GM23248 (cell line): ENCODE results near the gene TRPM2. TPM values are rescaled to one million over a fixed set of nuclear protein-coding genes. Genes with fewer than 3 reads are reported as not detected.

Experiments
- DNase-seq: peaks from one replicate; pipeline ENCODE4 v3.0.0-alpha.2; 2015
- H2AFZ ChIP-seq: fragments of 200-600 bp; sonication (generic); 2 replicates; pipeline ENCODE4 v1.6.1; 2016; ENCODE audit warnings: antibody characterized with exemption
- H3F3A ChIP-seq: fragments of 200-600 bp; sonication (generic); 2 replicates; pipeline ENCODE4 v1.6.1; 2016; ENCODE audit warnings: mild to moderate bottlenecking, antibody characterized with exemption, mixed run types; ENCODE audit not compliant: insufficient read depth
- H3K27ac ChIP-seq: fragments of 200-600 bp; sonication (generic); 2 replicates; pipeline ENCODE4 v1.5.1; 2016; ENCODE audit warnings: mild to moderate bottlenecking
- H3K27me3 ChIP-seq: fragments of 200-600 bp; sonication (generic); replicated peaks from 2 replicates; pipeline ENCODE4 v1.6.1; 2016; ENCODE audit warnings: mild to moderate bottlenecking; ENCODE audit not compliant: insufficient read depth
- H3K36me3 ChIP-seq: fragments of 200-600 bp; sonication (generic); 2 replicates; pipeline ENCODE4 v1.6.1; 2016; ENCODE audit warnings: low read depth, mild to moderate bottlenecking
- H3K4me1 ChIP-seq: fragments of 200-600 bp; sonication (generic); 2 replicates; pipeline ENCODE4 v1.6.1; 2016; ENCODE audit warnings: mild to moderate bottlenecking; ENCODE audit not compliant: insufficient read depth
- H3K4me2 ChIP-seq: fragments of 200-600 bp; sonication (generic); one replicate; pipeline ENCODE4 v1.6.1; 2016; ENCODE audit warnings: mild to moderate bottlenecking; ENCODE audit not compliant: unreplicated experiment
- H3K4me3 ChIP-seq: fragments of 200-600 bp; sonication (generic); 2 replicates; pipeline ENCODE4 v1.5.1; 2016; ENCODE audit warnings: mild to moderate bottlenecking
- H3K79me2 ChIP-seq: fragments of 200-600 bp; sonication (generic); 2 replicates; pipeline ENCODE4 v1.6.1; 2016; ENCODE audit warnings: mild to moderate bottlenecking; ENCODE audit not compliant: insufficient read depth
- H3K9ac ChIP-seq: fragments of 200-600 bp; sonication (generic); 2 replicates; pipeline ENCODE4 v1.6.1; 2016; ENCODE audit warnings: mild to moderate bottlenecking
- H3K9me2 ChIP-seq: fragments of 200-600 bp; sonication (generic); 2 replicates; pipeline ENCODE4 v1.6.1; 2016; ENCODE audit warnings: mixed run types, mild to moderate bottlenecking, moderate library complexity; ENCODE audit not compliant: insufficient read depth
- H3K9me3 ChIP-seq: fragments of 200-600 bp; sonication (generic); one replicate; pipeline ENCODE4 v1.6.1; 2017; ENCODE audit warnings: low read depth
- H4K20me1 ChIP-seq: fragments of 200-600 bp; sonication (generic); 2 replicates; pipeline ENCODE4 v1.6.0; 2016; ENCODE audit not compliant: insufficient read depth
- EZH2 ChIP-seq: fragments of 200-600 bp; sonication (generic); IDR thresholded peaks from 2 replicates; pipeline ENCODE4 v1.6.1; 2018; ENCODE audit warnings: antibody characterized with exemption, mild to moderate bottlenecking; ENCODE audit not compliant: insufficient read depth, poor library complexity, severe bottlenecking
- EZH2phosphoT487 ChIP-seq: fragments of 200-600 bp; sonication (generic); IDR thresholded peaks from 2 replicates; pipeline ENCODE4 v1.6.1; 2018; ENCODE audit warnings: antibody characterized with exemption, moderate library complexity, mild to moderate bottlenecking, low read depth; ENCODE audit not compliant: insufficient read depth
- WGBS, 2 experiments: methylation state at CpG; one replicate each; pipeline ENCODE4 v1.1.6; 2015 to 2017; ENCODE audit warnings: low lambda C conversion rate in 2 of 2, low coverage in 1 of 2; ENCODE audit errors: missing lambda C conversion rate in 2 of 2; 5-methylcytosine and 5-hydroxymethylcytosine counted together
- in situ Hi-C: fragments of 300-500 bp; cut with MboI; formaldehyde crosslinking; loops from 2 replicates; pipeline ENCODE4 v1.15.0; 2020
- polyA plus RNA-seq: library from polyadenylated mRNA; unstranded; fragments of >200 nt; fragmentation: Nextera tagmentation; extraction: Ambion mirVana; gene quantifications from 2 replicates; pipeline ENCODE4 v1.2.1, GENCODE V29; 2016
- total RNA-seq: library from RNA; depleted of rRNA; stranded (reverse); fragments of >200 nt; shearing (Covaris generic); gene quantifications from 2 replicates; pipeline ENCODE4 v1.2.3, GENCODE V29; 2014

TRPM2 gene
- total and polyA plus RNA-seq, 2 experiments from 2014 or later, result 0.22 TPM; not detected in 1

- in situ Hi-C loops, result loop anchor here (10.0 kb wide), 1 partner anchor 61 kb away; no protein-coding TSS in a partner anchor
Observed at GRCh38 chr21:44475266-44475845, 121.9 kb downstream of the TRPM2 start.

DNA sequence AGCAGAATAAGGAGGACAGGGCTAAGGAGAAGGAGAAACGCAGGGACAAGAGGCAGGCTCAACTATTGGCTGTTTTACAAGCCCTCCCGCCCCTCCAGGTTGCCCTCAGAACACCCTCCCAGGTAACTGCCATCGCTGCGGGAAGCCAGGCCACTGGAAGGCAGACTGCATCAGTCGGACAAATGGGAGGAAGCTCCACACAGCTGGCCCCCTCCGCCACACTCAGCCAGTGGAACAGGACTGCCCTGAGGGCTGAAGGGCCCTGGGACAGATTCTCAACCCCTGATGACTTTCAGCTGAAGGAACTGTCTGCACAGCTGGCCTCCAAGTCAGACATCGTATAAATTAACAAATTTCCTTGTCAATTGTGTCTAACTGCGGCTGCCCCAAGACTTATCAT lies 123.7 kb downstream of the TRPM2 start:
- DNase-seq, result no peak
- Histone ChIP-seq H3K4me2 (no peak overlapping the region), H4K20me1 (no peaks in the 10 kb centered on the region), H3K27me3 (no peaks in the 10 kb centered on the region; the same call in 1 of the 2 replicates), H3K9me2 (no peaks in the 10 kb centered on the region), H3K4me3 (no peak overlapping the region), H3K9me3 (no peaks in the 10 kb centered on the region), H3K9ac (no peak overlapping the region), H2AFZ (no peak overlapping the region), H3K27ac (no peak overlapping the region), H3K79me2 (no peaks in the 10 kb centered on the region), H3K36me3 (no peaks in the 10 kb centered on the region), H3K4me1 (no peaks in the 10 kb centered on the region), H3F3A (no peaks in the 10 kb centered on the region)
- in situ Hi-C loops, result loop anchor here (10.0 kb wide), 1 partner anchor 62 kb away; no protein-coding TSS in a partner anchor
- no peak for TF ChIP-seq EZH2
- no peak for TF ChIP-seq EZH2phosphoT487
- WGBS, 2 experiments, result 55 to 67% methylated on average over 8 of the region's 8 CpGs

More at GRCh38 chr21:44475266-44475845, 121.9 kb downstream of the TRPM2 start:
- no peak overlapping the region for H2AFZ ChIP-seq
- 76 to 77% methylated on average over 17 of the region's 17 CpGs for WGBS, 2 experiments
- no peaks in the 10 kb centered on the region for H3F3A ChIP-seq
- H3K4me1 ChIP-seq, result no peaks in the 10 kb centered on the region
- DNase-seq, result no peak
- no peaks in the 10 kb centered on the region for H4K20me1 ChIP-seq
- no peaks in the 10 kb centered on the region; the same call in 1 of the 2 replicates for H3K27me3 ChIP-seq
- no peak overlapping the region for H3K4me2 ChIP-seq
- H3K9ac ChIP-seq, result no peak overlapping the region
- H3K4me3 ChIP-seq, result no peak overlapping the region
- H3K36me3 ChIP-seq, result no peaks in the 10 kb centered on the region
- no peaks in the 10 kb centered on the region for H3K79me2 ChIP-seq
- no peaks in the 10 kb centered on the region for H3K9me3 ChIP-seq
- no peaks in the 10 kb centered on the region for H3K9me2 ChIP-seq
- no peak overlapping the region for H3K27ac ChIP-seq
- TF ChIP-seq EZH2, result no peak
- no peak for TF ChIP-seq EZH2phosphoT487

DNA sequence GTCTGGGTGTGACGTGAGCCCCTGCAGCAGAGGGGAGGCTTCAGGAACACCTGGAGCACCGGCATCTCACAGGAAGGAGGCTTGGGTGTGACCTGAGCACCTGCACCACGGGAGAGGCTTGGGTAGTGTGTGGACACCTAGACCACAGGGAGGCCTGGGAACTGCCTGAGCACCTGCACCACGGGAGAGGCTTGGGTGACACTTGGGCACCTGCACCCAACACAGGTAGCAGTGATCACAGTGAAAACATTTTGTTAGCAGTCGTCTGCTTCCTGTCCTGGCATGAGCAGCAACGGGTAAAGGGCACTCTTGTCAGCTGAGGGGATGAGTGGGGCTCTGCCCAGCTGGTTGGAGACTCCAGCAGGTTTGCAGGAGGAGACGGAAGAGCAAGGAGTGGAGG lies 124.3 kb downstream of the TRPM2 start:
- H4K20me1 ChIP-seq, result no peaks in the 10 kb centered on the region
- no peak overlapping the region for H3K4me3 ChIP-seq
- DNase-seq, result no peak
- no peaks in the 10 kb centered on the region for H3K36me3 ChIP-seq
- H3F3A ChIP-seq, result no peaks in the 10 kb centered on the region
- H3K27me3 ChIP-seq, result no peaks in the 10 kb centered on the region; the same call in 1 of the 2 replicates
- TF ChIP-seq EZH2 (no peak), EZH2phosphoT487 (no peak)
- WGBS, 2 experiments, result 32 to 36% methylated on average over 7 of the region's 7 CpGs
- no peak overlapping the region for H3K9ac ChIP-seq
- H3K4me2 ChIP-seq, result no peak overlapping the region
- H3K27ac ChIP-seq, result no peak overlapping the region
- no peak overlapping the region for H2AFZ ChIP-seq
- in situ Hi-C loops, result loop anchor here (10.0 kb wide), 1 partner anchor 63 kb away; no protein-coding TSS in a partner anchor
- H3K79me2 ChIP-seq, result no peaks in the 10 kb centered on the region
- no peaks in the 10 kb centered on the region for H3K9me2 ChIP-seq
- H3K9me3 ChIP-seq, result no peaks in the 10 kb centered on the region
- H3K4me1 ChIP-seq, result no peaks in the 10 kb centered on the region

- Histone ChIP-seq H3K9me2 (no peaks in the 10 kb centered on the region), H3K4me3 (no peak overlapping the region), H3K27me3 (peaks cover under 1% of the 10 kb centered on the region; the same call in 1 of the 2 replicates), H3K36me3 (no peaks in the 10 kb centered on the region), H3K4me2 (no peak overlapping the region), H3K9me3 (no peaks in the 10 kb centered on the region), H3K9ac (no peak overlapping the region), H3K79me2 (no peaks in the 10 kb centered on the region), H3K27ac (no peak overlapping the region), H3F3A (no peaks in the 10 kb centered on the region), H3K4me1 (no peaks in the 10 kb centered on the region), H2AFZ (no peak overlapping the region), H4K20me1 (no peaks in the 10 kb centered on the region)
- WGBS, 2 experiments, result 66 to 67% methylated on average over 16 of the region's 16 CpGs
- in situ Hi-C loops, result loop anchor here (10.0 kb wide), 1 partner anchor 63 kb away; no protein-coding TSS in a partner anchor
- DNase-seq, result no peak
- TF ChIP-seq EZH2, result no peak
- no peak for TF ChIP-seq EZH2phosphoT487
Observed at GRCh38 chr21:44478124-44478800, 124.8 kb downstream of the TRPM2 start.
